ENCODE results near the gene FUBP3.
A peak's percentile ranks its signal among the peaks of the same experiment; 100 is the strongest.

The FUBP3 gene, protein sequence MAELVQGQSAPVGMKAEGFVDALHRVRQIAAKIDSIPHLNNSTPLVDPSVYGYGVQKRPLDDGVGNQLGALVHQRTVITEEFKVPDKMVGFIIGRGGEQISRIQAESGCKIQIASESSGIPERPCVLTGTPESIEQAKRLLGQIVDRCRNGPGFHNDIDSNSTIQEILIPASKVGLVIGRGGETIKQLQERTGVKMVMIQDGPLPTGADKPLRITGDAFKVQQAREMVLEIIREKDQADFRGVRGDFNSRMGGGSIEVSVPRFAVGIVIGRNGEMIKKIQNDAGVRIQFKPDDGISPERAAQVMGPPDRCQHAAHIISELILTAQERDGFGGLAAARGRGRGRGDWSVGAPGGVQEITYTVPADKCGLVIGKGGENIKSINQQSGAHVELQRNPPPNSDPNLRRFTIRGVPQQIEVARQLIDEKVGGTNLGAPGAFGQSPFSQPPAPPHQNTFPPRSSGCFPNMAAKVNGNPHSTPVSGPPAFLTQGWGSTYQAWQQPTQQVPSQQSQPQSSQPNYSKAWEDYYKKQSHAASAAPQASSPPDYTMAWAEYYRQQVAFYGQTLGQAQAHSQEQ

DNA sequence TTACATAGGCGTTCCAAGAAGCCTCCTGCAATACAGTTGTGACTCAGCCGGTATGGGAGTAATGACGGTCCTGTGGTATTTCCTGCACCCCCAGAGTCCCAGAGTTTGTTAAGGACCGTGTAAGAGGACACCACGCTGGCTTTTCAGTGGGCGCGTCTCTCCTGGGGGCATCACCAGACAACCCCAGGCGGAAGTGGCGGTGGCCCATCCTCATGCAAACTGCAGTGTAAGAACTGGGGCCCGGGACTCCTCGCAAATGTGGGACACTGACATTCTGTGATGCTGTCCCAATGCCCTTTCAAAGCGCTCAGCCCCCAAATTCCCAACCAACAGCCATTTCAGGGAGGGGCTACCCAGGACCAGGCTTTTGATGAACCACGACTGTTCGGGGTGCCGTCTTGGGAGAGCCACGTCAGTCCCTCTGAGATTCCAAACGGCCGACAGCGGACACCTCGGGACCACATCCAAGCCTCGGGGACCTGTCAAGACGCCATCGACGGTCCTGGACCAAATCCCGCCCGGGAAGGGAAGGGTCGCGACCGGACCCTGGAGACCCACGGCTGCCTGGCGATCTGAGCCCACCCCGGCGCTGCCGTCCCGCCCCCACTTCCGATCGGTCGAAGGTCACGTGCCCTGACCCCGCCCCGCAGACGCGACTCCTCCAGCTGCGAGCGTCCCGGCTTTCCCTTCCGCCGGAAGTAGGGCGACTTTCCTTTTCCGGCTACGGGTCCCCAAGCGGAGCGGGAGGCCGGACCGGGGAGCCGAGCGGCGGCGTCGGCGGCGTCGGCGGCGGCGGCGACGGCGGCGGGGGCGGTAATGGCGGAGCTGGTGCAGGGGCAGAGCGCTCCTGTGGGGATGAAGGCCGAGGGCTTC lies at the start of gene FUBP3:
TSS of gene FUBP3 (plus strand) at position 713 of the 873 bp plus-strand sequence. CDS start at position 817, 104 bp downstream.
- DNase-seq, result peak; percentile 76

DNA sequence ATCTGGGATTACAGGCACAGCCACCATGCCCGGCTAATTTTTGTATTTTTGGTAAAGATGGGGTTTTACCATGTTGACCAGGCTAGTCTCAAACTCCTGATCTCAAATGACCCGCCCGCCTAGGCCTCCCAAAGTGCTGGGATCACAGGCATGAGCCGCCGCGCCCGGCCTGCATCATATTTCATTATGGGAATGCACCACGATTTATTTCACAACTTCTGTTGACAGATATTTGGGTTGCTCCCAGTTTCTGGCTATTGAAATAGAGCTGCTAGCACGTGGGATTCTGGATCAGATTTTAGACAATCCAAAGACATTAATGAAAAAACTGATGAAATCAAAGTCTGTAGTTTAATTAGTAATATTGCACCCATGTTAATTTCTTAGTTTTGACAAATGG lies 48.4 kb upstream of the FUBP3 start:
- no peak for DNase-seq

DNA sequence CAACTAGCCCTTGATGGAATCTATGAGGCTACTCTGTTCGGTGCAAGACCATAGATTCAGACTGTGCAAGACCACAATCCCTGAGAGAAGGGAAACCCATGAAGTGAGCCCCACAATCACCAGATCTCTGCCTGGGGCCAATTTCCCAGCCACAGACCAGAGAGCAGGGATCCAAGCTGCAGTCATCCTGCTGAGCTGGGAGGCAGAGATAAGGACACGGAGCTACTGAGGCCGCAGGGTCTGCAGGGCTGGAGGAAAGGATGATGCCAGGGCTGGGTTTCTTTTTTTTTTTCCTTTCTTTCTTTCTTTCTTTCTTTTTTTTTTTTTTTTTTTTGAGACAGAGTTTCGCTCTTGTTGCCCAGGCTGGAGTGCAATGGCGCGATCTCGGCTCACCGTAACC lies 47.7 kb upstream of the FUBP3 start:
- DNase-seq, result no peak

DNA sequence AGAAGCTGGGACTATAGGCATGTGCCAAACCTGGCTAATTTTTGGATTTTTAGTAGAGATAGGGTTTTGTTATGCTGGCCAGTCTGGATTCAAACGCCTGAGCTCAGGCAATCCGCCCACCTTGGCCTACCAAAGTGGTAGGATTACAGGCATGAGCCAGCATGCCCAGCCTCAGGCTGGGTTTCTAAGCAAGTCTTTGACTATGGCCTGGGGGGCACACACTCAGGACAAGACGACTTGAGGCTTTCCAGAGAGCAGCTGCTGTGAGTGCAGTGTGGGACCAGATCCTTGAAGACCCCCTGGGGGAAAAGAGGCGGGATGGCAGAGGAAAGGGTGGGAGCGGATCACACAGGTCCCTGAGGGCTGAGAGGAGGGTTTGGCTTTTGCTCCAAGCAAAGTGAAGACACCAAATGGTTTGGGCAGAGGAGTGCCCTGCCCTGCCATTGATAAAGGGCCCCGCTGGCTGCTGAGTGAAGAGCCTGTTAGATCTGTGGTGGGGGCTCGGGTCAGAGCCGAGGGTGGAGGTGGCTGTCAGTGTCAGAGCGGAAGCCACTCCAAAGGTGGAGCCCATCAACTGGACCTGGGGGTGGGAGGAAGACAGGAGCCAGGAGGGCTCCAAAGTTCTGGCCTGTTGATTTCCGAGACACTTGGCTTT lies 46.8 kb upstream of the FUBP3 start:
- no peak for DNase-seq

DNA sequence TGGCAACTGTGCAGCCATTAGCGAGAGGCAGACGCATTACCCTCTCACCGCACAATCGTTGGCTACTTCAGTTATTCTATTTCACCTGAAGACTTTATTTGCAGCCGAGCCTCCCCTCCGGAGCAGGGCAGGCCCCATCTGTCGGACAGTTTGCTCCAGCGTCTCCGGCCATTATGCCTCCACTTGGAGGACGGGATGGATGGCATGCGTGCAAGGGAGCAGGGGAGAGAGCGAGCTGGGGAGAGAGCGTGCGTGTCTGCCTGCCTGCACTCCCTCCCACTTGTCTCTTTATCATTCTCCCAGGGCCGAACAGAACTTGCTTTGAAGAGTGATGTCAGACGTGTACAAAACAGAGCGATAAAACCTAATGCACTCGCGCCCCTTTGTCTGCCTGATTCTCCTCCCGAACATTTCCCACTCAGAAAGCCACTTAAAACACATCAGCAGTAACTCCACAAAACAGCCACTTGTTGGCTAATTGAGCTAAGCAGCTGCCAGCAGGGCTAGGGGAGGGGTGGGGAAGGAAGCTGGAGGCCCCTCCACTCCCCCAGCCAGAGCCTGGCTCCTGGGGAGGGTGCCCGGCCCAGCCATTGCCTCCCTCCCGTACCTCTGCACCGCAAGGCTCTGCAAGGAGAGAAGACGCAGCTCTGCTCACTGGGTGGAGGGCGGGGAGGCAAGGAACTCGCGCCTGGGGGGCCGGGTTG lies 43.4 kb upstream of the FUBP3 start:
- DNase-seq, result peak; percentile 99

DNA sequence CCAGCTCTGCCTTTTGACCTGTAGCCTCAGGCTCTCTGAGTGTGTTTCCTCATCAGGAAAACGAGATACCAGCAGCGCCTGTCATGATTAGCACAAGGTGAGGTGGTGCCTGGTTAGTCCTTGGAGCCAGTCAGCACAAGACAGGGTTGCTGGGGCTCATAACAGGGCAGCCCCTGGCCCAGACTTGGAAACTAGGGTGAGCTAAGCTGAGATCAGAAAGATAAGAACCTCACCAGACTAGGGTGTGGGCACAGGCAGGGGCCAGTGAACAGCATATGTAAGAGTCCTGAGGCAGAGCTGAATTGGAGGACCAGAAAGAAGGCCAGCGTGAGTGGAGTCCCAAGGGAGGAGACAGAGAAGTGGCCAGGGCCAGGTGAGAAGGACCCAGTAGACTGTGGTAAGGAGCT lies 42.7 kb upstream of the FUBP3 start:
- no peak for DNase-seq

DNA sequence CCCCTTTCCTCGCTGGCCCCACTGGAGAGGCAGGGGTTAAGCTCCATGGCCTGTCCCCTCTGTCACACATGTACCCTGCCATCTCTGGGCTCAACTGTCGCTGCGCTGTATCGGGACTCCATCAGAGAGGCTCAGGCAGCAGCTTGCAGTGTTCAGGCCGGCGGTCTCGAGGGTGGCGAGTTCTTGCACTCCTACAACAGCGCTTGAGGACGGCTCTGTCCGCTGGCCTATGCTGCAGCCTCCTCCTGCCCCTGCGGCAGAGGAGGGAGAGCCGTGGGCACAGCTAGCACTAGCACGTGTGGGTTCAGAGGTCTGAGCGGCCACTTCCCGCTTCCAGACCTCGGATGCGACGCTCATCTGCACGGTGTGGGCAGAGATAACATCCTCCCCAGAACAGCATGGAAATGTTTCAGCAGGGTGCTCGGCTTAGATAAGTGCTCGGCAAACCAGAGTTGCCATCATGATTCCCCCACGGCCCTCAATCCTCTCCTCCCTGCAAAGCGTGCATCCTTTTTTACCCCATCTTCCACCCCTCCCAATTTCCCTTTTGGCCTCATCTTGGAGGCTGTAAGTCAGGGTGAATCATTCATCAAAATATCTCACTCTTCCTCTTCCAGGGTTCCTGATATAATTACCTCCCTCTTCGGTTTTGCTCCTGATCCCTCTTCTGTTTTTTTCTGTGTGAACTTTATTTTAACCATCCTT lies 41.9 kb upstream of the FUBP3 start:
- DNase-seq, result no peak

DNA sequence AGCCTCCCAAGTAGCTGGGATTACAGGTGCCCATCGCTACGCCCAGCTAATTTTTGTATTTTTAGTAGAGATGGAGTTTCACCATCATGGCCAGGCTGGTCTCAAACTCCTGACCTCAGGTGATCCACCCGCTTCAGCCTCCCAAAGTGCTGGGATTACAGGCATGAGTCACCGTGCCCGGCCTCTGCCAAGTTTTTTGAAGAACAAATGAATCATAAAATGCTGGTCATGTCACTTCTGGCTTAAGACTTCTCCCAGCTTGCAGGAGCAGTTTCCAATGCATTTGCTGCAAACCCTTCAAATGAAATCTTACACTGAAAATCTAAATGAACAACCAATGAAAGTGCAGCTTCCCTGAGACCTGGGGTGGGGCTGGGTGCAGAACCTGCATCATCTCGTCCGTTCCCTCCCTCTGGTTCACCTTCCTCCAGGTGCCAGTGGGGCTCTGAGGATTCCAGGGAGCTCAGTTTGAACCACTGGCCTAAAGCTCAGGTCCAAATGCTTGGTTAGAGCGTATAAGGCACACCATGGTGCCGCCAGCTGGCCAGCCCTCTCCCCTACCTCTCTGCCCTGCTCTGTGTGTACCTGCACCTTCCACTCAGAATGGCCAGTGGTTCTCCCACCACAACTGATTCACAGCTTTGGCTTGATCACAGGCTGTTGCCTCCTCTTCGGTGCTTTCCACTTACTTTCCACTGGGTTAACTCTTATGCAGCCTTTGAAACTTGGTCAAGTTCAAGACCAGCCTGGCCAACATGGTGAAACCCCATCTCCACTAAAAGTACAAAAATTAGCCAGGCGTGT lies 39.8 kb upstream of the FUBP3 start:
- DNase-seq, result no peak

DNA sequence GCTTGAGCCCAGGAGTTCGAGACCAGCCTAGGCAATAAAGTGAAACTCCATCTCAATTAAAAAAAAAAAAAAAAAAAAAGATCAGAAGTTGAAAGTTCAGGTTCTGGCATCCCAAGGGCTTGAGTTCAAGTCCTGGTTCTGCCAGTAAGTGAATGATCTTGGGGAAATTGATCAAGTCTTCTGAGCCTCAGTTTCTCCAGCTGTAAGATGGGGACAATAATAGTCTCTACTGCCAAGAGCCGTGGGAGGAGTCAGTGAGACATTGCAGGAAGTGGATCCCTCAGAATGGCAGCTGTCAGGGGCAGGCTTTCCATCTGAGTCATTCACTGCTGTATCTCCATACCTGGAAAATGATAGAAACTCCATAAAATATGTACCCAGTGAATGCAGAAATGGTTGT lies 37.8 kb upstream of the FUBP3 start:
- DNase-seq, result no peak

DNA sequence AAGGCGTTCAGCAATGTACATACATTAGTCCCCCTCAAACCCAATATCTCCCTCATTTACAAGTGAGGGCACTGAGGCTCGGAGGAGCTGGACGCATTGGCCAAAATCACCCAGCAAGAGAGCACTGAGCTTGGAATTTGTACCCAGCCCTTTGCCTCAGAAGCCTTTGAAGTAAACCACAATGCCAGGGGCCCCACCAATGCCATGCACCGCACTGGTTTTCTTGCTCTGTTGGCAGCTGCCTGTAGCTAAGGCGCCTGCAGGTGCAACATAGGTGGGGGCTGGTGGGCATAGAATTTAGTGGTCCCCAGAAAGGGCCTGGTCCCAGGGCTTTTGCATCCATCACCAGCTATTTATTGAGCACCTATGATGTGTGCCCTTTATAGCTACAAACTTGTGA lies 37.3 kb upstream of the FUBP3 start:
- DNase-seq, result no peak

DNA sequence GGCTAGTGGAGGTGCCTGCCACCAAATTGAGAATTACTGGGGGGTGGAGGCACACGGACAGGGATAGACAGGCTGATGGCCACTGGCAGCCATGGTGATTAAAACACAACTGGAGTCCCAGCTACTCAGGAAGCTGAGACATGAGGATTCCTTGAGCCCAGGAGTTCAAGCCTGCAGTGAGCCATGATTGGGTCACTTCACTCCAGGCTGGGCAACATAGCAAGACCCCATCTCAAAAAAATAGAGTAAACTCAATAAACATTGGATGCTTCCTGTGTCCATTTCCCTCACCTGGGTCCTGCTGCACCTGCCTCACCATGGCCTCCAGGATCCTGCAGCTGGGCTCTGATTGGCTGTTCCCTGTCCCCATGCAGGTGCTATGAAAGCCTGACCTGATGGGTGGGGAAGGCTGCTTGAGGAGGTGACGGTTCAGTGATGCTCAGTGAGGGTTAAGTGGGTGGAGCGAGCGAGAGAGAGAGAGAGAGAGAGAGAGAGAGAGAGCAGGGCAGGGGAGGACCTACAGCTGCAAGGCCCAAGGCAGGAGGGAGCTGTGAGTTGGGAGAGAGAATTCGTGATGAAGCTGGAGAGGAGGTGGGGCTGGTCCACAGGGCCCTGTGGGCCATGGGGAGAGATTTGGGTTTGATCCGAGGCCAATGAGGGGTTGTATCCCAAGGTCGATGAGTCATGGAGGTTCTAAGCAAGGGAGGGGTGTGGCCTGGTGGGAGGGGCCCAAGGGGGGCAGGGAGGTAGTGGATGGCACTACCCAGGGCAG lies 36.7 kb upstream of the FUBP3 start:
- no peak for DNase-seq

DNA sequence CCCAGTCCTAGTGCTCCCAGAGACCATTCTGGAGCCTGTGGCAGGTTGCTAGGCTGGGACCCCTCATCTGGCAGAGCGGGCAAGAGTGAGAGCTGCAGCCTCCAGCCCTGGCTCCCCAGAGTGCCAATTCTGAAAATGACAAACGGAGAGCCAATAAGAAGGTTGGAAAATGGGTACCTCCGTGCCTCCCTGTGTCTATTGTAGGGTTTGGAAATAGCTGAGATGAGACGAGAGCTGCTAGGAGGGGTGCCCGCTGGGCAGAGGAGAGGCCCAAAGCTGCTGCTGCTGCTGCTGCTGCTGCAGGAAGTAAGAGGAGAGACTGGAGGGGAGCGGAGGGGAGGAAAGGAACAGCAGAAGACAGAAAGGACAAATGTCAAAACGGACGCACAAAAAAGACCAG lies 36.0 kb upstream of the FUBP3 start:
- no peak for DNase-seq

DNA sequence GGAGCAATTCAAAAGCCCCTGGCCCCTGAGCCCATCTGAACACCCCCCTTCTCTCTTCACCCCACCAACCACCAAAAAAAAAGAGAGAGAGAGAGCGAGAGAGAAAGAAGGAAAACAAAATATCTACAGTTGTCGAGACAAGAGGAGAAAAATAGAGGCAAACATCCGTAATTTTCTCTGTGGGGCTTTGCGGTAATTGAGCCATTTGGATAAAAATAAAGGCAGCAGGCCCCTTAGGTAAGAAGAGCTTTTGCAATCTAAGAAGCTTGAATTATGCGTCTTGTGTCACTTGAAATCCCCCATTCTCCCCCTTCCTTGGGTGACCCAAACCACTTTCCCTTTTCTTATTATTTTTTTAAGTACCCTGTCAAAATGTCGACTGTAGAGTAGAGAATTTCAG lies 35.5 kb upstream of the FUBP3 start:
- DNase-seq, result no peak

DNA sequence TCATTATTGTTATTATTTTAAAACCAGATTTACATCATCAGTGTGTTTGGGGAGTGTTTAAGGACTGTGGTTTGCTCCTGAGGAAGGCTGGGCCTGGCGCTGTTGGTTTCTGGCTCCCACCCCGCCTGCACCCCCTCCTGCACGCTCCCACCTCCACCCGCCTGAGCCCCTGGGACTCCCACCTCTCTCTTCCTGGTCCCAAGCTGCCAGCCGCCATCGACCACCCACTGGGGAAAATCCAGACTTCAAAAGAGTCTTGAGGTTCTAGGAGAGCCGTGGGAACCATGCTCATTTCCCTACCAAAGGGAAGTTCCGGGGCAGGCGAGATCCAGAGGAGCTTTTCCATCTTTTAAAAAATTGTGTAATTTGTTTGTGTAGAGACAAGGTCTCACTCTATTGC lies 35.0 kb upstream of the FUBP3 start:
- no peak for DNase-seq

DNA sequence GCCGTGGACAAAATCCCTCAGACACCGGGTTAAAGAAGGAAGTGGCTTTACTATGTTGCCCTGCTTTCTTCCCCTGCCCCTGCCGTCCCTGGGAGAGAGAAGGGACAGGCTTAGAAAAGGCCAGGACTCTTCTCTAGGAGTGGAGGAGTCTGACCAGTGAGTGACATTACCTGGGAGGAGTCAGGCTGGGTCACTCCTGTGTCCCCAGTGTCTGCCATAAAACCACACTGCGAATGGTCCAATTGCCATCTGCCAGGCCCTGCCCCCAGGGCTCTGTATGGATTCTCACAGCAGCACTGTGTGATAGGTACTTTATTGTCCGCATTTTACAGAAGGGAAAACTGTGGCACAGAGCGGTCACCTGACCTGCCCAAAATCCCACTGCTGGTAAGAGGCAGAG lies 31.3 kb upstream of the FUBP3 start:
- no peak for DNase-seq

DNA sequence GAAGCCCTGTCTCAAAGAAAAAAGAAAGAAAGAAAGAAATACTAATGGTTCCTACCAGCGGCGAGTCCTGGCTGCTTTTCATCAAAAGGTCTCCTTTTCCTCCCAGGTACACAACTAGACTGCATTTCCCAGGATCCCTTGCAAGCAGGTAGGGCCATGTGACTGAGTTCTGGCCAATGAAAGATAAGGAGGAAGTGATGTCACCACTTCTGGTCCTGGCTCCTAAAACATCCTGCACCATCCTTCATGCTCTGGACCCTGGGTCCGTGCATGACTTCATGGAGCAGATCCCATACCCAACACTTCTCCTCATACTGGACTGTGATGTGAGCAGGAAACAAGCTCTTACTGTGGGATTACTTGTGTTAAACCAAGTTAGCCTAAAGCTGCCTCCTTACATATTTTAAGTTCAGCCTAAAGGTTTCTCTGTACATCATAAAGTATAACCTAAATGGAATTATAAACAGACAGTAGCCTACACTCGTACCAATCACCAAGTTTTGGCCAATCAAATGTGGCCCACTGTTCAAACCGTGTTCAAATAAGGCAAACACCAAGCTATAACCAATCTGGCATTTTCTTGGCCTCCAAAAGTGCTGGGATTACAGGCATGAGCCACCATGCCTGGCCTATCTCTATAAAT lies 30.2 kb upstream of the FUBP3 start:
- DNase-seq, result no peak

DNA sequence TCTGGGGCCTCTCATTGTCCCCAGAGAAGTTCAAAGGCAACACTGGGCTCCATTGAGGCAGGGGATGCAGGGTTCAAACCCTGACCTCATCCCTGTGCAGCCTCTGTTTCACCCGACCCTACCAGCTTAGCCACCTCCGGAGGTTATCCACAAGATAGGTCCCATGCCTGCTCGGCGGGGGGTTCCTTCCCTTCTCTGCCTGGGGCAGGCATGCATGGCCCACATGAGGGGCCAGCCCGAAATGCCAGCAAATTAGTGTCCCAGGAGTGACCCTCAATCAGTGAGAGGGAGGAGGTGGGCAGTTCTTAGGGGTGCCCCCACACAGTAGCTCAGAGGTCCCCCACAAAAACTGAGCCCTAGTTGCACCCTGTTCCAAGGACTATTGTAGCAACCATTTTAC lies 24.8 kb upstream of the FUBP3 start:
- DNase-seq, result no peak

DNA sequence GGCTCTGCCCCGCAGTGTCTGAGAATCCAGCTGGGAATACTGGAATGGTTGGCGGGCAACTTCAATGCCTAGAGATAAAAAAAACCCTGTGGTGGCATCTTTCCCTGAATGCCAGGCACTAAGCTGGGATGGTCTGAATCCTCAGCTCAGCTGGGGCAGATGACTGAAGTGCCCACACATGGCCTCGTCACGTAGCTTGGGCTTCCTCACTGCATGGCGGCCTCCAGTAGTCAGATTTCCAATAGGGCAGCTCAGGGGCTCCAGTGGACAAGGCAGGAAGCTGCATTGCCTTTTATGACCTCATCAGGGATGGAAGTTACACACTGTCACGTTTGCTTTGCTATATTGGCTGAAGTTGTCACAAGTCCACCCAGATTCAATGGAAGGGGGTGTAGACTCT lies 24.3 kb upstream of the FUBP3 start:
- DNase-seq, result no peak

DNA sequence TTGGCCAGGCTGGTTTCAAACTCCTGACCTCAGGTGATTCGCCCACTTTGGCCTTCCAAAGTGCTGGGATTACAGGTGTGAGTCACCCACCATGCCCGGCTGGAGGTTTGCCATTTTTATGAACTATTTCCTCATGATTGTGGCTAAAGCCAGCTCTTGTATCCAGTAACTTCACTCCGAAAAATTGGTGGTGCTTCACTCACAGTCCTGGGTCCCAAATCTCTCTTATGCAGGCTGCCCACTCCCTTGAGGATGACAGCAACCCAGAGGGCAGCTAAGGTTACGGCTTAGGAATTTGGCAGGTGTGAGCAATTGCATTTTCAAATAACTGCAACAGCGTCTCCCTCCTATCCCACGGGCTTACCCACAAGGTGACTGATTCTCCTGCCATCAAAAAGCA lies 23.4 kb upstream of the FUBP3 start:
- DNase-seq, result no peak
